Upper lobe of left lung (tissue), 4 donors: ENCODE data around the gene SDS.

ENCODE experiments used
- CTCF ChIP-seq, 6 experiments: fragments of 450-650 bp in 4 of 6; fragments of 200-600 bp in 2 of 6; sonication (generic) in 2 of 6; IDR thresholded peaks; one replicate each; pipeline ENCODE4 v1.5.1; 2016 to 2019; ENCODE audit warnings: antibody characterized with exemption in 6 of 6
- EP300 ChIP-seq, 4 donors: sonication (generic); formaldehyde crosslinking; IDR thresholded peaks; one replicate each; pipeline ENCODE4 v1.5.1; 2017; ENCODE audit warnings: antibody characterized with exemption in 4 of 4, control low read depth in 2 of 4

DNA sequence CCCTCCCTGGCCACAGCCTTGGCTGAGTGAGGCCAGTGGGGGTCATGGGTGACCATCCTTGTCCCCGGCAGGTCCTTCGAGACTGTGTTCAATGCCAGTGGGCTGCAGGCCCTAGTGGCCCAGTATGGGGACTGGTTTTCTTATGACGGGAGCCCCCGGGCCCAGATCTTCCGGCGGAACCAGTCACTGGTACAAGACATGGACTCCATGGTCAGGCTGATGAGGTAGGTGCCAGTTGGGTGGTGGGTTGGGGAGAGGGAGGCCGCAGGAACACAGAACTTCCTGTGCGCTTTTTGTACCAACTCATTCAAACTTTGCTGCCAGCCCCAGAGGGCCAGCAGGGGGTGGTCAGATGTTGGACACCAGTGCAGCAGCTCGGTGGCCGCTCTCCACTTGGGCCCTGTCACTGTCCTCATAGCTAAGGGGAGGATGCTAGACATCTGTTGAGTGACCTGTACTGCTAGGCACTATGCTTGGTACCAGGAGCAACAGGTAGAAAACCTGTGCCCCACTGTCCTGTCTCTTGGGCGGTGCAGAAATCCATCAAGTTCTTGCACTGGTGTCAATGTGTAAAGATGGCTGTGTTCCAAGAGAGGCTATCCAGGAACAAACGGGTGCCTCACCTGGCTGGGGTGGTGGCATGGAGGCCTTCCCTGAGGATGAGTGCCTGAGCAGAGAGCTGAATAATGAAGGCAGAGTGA, 16.7 kb downstream of the SDS start:
- TF ChIP-seq EP300 (IDR thresholded peaks at IDR 0.05) (no peak), CTCF (IDR thresholded peaks at IDR 0.05) (no peak)
